A673 (cell line): ENCODE results near the gene VWA8. TPM values are rescaled to one million over a fixed set of nuclear protein-coding genes. Genes with fewer than 3 reads are reported as not detected.

Experiments
- BruUV-seq: library from RNA; stranded (reverse); fragments of 400-500 nt; replicated peaks from 2 replicates; lab custom pipeline; 2021; lab: Mats Ljungman, UMichigan
- CTCF ChIA-PET: fragments of 300-600 bp; sonication (Branson Sonifier 250); formaldehyde crosslinking; loops from one replicate; lab custom pipeline; 2022; ENCODE audit warnings: antibody characterized with exemption; lab: Charles Lee
- POLR2A ChIA-PET: fragments of 300-600 bp; sonication (Branson Sonifier 250); formaldehyde crosslinking; loops from one replicate; lab custom pipeline; 2022; ENCODE audit warnings: antibody characterized with exemption; ENCODE audit not compliant: low non-redundant PET; lab: Charles Lee
- DNase-seq: peaks from one replicate; pipeline ENCODE4 v3.0.0-alpha.2; 2015; ENCODE audit warnings: low spot score
- H3K27ac ChIP-seq: fragments of 200-600 bp; sonication (generic); 2 replicates; pipeline ENCODE4 v1.5.1; 2016; ENCODE audit warnings: mixed run types, low read depth, mild to moderate bottlenecking, mixed read lengths, antibody characterized with exemption, low read length; ENCODE audit not compliant: poor library complexity, severe bottlenecking
- H3K27me3 ChIP-seq: fragments of 200-600 bp; sonication (generic); replicated peaks from 2 replicates; pipeline ENCODE4 v1.6.1; 2017; ENCODE audit warnings: mixed run types, low read depth, mild to moderate bottlenecking, mixed read lengths, antibody characterized with exemption, low read length; ENCODE audit not compliant: insufficient read depth, poor library complexity
- H3K36me3 ChIP-seq: fragments of 200-600 bp; sonication (generic); 2 replicates; pipeline ENCODE4 v1.6.1; 2016; ENCODE audit warnings: mixed run types, mild to moderate bottlenecking, mixed read lengths, antibody characterized with exemption, low read length; ENCODE audit not compliant: insufficient read depth, poor library complexity, severe bottlenecking
- H3K4me1 ChIP-seq: fragments of 200-600 bp; sonication (generic); 2 replicates; pipeline ENCODE4 v1.6.1; 2017; ENCODE audit warnings: mixed run types, mild to moderate bottlenecking, mixed read lengths, antibody characterized with exemption, low read length; ENCODE audit not compliant: insufficient read depth, poor library complexity, severe bottlenecking
- H3K4me3 ChIP-seq: fragments of 200-600 bp; sonication (generic); 2 replicates; pipeline ENCODE4 v1.5.1; 2016; ENCODE audit warnings: low read depth, mixed run types, mild to moderate bottlenecking, mixed read lengths, low read length; ENCODE audit not compliant: poor library complexity, severe bottlenecking
- H3K9me3 ChIP-seq: fragments of 200-600 bp; sonication (generic); 2 replicates; pipeline ENCODE4 v1.6.1; 2016; ENCODE audit warnings: mixed run types, low read depth, mild to moderate bottlenecking, mixed read lengths, antibody characterized with exemption, low read length; ENCODE audit not compliant: poor library complexity, severe bottlenecking
- EZH2 ChIP-seq: fragments of 200-600 bp; sonication (generic); IDR thresholded peaks from 2 replicates; pipeline ENCODE4 v1.6.1; 2017; ENCODE audit warnings: borderline replicate concordance, low read depth, mild to moderate bottlenecking, mixed read lengths, antibody characterized with exemption, low read length; ENCODE audit not compliant: poor library complexity, severe bottlenecking
- intact Hi-C: fragments of 100-400 bp; cut with micrococcal nuclease; formaldehyde crosslinking; loops from one replicate; pipeline ENCODE4 v1.10.0; 2022; ENCODE audit not compliant: unreplicated experiment
- total RNA-seq: library from RNA; stranded (reverse); gene quantifications from 2 replicates; pipeline ENCODE4 v1.2.3, GENCODE V29; 2021
- TF ChIP-seq, protein P1 (sequence below): fragments of 300-800, 200-600 bp; sonication (generic); conservative IDR thresholded peaks from 2 replicates; pipeline ENCODE4 v1.5.1; 2017; ENCODE audit warnings: low read depth, mild to moderate bottlenecking, antibody characterized with exemption, low read length, moderate library complexity, mixed read lengths

The VWA8 gene
- total RNA-seq, 1 experiment from 2014 or later = 18.5 TPM

DNA sequence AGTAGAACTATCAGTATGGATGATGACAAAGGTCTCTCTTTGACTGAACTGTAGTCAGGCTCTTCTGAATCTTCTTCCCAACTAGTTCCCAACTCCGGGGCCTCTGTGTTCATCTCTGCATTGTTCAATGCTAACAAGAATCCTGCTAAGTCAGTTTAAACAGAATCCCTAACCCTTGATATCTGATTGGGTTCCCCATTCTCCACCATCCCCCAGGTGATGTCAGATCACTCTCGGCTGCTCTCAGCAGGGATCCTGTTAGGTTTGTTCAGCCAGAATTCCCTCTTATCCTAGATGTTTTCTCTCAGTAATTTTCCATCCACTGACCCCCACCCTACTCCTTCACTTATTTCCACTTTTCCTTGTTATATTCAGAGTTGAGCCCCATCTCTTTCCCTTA is 280.0 kb downstream of the VWA8 start:
- POLR2A ChIA-PET = no interaction called here
- H3K9me3 ChIP-seq = no peaks in the 10 kb centered on the region
- H3K36me3 ChIP-seq = no peaks in the 10 kb centered on the region
- H3K27me3 ChIP-seq = no peaks in the 10 kb centered on the region
- no peak overlapping the region for H3K27ac ChIP-seq
- no peaks in the 10 kb centered on the region for H3K4me1 ChIP-seq
- no TSS peak for BruUV-seq
- TF ChIP-seq, protein P1, sequence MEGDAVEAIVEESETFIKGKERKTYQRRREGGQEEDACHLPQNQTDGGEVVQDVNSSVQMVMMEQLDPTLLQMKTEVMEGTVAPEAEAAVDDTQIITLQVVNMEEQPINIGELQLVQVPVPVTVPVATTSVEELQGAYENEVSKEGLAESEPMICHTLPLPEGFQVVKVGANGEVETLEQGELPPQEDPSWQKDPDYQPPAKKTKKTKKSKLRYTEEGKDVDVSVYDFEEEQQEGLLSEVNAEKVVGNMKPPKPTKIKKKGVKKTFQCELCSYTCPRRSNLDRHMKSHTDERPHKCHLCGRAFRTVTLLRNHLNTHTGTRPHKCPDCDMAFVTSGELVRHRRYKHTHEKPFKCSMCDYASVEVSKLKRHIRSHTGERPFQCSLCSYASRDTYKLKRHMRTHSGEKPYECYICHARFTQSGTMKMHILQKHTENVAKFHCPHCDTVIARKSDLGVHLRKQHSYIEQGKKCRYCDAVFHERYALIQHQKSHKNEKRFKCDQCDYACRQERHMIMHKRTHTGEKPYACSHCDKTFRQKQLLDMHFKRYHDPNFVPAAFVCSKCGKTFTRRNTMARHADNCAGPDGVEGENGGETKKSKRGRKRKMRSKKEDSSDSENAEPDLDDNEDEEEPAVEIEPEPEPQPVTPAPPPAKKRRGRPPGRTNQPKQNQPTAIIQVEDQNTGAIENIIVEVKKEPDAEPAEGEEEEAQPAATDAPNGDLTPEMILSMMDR = no peak
- CTCF ChIA-PET = no interaction called here
- intact Hi-C loops = no loop called here
- no peak overlapping the region for H3K4me3 ChIP-seq
- no peak for DNase-seq

DNA sequence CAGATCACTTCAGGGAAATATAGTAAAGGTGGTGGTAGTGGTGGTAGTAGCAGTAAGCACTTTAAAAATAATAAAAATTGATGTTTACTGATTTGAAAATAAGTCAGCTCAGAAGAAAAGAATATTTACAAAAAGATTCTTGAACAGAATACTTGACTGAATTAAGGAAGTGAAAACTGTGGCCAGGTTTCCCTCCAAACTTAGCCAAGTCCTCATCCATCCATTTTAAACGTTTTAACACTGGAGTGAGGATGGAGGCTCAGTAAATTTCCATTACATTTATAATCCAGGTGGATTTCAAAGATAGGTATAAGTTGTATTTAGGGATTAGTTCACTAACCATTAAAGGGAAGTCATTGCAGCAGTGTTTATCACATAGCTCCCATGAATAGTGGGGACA is 282.1 kb downstream of the VWA8 start:
- Histone ChIP-seq H3K36me3 (no peaks in the 10 kb centered on the region), H3K4me3 (no peak overlapping the region), H3K9me3 (no peaks in the 10 kb centered on the region), H3K27me3 (no peaks in the 10 kb centered on the region), H3K27ac (no peak overlapping the region), H3K4me1 (no peaks in the 10 kb centered on the region)
- TF ChIP-seq, protein P1 = no peak
- TF ChIP-seq EZH2 = no peak
- ChIA-PET CTCF (no interaction called here), POLR2A (no interaction called here)
- no TSS peak for BruUV-seq
- intact Hi-C loops = no loop called here
- no peak for DNase-seq

DNA sequence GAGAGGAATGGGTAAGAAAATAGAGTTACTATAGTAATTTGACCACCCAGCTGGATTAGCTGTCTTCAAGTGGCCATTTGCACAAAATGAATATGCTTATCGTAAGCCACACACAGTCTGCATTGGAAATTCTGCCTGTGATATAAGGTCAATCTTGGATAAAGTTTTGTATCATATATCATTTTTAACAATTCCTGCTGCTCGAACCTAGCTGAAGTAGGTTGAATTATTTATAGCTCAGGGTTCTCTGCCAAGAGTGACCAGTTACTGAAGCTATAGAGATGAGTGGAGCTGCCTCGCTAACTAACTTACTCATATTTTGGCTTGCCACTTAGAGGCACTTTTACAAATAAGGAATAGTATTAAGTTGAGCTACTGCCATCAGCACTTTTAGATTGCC is 282.7 kb downstream of the VWA8 start:
- Histone ChIP-seq H3K4me3 (no peak overlapping the region), H3K27ac (no peak overlapping the region), H3K4me1 (no peaks in the 10 kb centered on the region), H3K9me3 (no peaks in the 10 kb centered on the region), H3K36me3 (no peaks in the 10 kb centered on the region), H3K27me3 (no peaks in the 10 kb centered on the region)
- no peak for TF ChIP-seq EZH2
- TF ChIP-seq, protein P1 = no peak
- CTCF ChIA-PET = no interaction called here
- BruUV-seq = no TSS peak
- POLR2A ChIA-PET = no interaction called here
- intact Hi-C loops = no loop called here
- no peak for DNase-seq
